Non-pigmented ciliary epithelial cell (primary cell): ENCODE results near the gene RALY.

ENCODE experiments used
- DNase-seq: peaks from one replicate; pipeline ENCODE4 v3.0.0-alpha.2; 2010; ENCODE audit warnings: low read depth

The RALY gene

GRCh38 chr20:34047010-34047687 is 53.4 kb downstream of the RALY start:
- no peak for DNase-seq

DNA sequence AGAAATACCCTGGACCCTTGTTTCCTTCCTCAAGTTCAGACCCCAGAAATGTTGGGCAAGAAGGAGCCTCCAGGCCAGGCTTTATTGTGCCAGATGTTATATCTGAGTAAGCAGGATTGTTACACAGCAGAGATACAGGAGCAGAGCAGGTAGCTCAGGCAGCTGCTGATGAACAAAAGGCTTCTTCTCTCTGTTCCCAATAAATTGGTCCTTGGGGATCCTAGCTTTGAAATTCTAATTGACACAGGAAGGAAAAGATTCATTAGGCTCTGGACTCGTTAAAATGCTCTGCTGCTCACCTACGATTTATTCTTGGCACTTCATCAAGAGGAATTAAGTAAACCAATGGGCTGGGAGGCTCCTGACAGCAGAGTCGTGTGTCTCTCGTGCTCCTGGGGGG is 54.2 kb downstream of the RALY start:
- no peak for DNase-seq

GRCh38 chr20:34049389-34049788 is 55.7 kb downstream of the RALY start:
- DNase-seq: no peak

DNA sequence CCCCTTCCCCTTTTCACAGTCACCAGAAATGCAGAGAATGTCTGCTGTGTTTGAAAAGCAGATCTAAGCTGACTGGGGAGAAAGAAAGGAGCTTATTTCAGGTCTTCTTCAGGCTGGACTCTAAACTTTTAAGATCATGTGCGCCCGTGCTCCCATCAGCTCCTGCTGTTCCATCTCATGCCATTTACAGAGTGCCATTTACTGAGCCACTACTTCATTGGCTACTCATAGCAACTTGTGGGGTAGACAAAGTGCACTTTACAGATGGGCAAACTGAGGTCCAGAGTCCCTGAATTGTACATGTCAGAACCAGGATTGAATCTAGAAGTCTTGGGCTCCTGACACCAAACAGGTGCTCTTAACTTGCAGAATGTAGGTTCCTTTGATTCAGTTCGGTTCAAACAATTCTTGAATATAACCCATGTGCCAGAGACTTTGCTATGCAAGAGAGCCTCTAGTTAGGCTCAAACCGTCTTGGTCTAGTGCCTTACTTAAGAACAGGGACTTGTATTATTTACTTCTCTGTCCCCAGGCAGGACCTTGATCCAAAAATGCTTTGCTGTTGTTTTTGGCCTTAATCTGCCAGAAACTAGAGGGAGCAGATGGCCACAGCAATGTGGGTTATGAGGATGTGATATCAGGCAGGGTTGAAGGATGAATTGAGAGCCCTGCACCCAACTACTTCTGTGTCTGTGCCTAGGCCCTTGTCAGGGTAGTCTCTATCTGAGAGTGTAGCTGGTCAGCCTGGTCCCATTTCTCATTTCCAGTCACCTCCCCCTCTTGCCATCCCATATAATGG is 56.4 kb downstream of the RALY start:
- no peak for DNase-seq

DNA sequence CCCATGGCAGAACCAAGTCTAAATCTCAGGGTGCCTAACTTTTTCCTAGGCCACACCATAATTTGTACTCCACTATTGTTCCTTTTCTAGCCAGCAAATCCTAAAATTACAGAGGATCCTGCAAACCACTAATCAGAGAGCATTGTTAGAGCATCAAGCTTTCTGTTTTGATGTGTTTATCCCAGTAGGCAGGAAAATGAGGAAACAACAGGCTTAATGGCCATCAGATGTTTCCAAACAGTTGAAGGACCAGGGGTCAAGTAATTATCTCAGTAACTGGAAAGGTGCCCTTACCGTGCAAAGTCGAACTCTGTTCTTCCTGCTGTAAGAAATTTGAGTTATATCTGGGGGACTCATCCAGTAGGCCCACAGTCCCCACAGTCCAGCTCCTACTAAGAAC is 58.7 kb downstream of the RALY start:
- no peak for DNase-seq

- no peak for DNase-seq
Measured at GRCh38 chr20:34055290-34055689, 61.6 kb downstream of the RALY start.

GRCh38 chr20:34058831-34059230 is 65.1 kb downstream of the RALY start:
- no peak for DNase-seq

- DNase-seq: no peak
Measured at GRCh38 chr20:34060970-34061369, 67.3 kb downstream of the RALY start.

DNA sequence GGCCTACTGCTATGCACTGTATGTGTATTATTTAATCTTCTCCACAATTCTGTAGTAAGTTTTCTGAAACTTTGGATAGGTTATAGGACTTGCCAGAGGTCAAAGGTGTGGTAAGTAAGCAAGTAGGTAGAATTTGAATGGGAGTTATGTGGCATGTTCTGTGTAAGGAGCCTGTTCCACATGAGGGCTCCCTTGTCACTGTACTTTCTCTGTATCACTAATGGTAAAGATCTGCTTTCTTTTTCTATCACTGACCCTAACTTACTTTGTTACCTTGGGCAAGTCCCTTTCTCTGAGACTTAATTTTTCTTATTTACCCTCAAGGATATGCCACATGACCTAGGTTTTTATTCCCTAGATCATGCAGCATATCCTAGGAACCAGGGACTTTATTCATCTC is 68.0 kb downstream of the RALY start:
- no peak for DNase-seq

DNA sequence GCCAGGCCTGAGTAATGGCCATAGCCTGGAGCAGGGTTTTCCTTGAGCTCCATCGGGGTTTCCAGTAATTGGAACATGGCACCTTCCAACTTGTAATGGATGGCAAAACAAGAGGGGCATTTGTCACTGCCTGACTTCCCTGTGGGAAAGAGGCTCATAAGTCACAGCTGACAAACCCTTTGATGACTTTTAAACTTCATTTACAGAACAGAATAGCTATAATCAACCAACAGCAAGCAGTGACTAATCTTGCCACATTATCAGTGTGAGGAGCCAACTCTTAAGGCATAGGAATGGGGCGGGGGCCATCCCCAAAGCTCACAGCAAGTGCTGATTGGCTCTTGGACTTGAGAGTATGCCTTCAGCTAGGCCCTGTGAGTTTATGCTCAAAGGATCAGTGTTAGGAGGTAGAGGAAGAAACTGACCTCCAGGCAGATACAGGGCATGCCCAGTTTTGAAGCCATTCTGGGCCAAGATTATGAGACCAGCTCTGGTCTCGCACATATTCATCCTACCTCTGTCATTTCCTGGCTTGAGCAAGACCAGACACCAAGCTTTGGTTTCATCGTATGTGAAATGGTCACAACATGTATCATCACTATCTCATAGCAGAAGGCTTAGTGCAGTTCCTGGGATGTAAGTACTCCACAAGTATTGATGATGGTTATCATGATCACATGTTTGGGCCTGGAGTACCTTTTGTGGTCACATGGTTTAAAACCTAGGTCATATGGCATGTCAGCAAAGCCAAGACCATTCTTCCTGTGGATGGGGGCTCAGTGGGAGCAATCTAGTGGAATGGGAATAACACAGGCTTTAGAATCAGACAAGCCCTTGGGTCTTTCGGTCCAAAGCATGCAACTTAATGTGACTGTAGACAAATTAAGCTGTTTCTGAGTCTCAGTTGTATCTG is 69.1 kb downstream of the RALY start:
- DNase-seq: peak; percentile 10

DNA sequence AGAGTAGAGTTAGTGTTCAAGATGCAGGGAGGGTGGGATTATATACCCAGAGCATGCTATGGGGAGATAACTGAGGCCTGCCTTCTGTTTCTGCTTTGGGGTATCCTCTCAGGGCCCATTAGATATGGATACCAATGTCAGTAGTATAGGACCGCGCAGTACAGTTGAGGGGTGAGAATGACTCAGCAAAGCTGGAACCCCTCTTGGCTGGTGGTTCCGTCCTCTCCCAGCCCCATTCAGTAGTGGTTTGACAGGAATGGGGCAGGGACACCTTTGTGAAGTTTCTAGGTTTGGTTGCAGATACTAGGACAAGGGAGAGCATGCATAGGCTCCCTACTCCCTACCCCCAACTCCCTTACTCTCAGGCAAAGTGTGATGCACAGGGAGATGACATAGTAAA is 70.6 kb downstream of the RALY start:
- DNase-seq: no peak

DNA sequence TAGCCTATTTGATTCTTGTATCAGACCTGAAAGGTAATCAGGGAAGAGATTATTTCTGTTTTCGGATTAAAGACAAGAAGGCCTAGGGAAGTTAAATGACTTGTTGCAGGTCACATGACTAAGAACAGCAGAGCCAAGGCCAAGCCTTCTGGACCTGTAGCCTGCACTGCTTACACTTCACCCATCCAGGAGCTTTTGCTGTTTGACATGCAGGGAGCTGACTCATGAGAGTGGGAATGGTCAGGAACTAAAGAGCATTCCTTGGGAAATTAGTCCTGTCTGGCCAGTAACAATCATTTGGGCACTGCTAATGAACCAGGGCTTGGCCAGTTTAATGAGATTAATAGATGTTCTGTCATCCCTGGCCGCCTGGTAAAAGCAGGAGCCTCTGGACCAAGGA is 71.5 kb downstream of the RALY start:
- peak; percentile 34 for DNase-seq

DNA sequence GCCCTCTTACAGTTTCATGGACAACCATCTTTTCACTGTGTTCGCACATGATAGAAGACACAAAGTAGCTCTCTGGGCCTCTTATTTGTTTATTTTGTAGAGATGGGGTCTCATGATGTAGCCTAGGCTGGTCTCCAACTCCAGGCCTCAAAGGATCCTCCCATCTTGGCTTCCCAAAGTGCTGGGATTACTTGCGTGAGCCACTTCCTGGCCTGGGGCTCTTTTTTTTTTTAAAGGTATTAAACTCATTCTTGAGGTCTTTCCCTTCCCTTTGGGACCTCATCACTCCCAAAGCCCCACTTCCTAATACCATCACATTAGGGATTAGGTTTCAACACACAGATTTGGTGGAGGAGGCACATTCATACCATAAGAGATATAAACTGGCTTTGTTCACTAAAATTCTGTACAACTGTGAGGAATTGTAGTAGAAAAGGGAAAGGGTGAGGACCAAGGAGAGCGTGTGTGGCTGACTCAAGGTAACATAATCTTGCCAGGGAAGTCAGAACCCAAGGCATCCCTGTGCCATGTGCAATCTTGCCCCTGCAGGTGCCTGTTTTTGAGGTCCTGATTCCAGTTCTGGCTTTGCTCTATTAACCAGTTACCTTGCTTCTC is 72.9 kb downstream of the RALY start:
- DNase-seq: no peak

- DNase-seq: no peak
Measured at GRCh38 chr20:34068001-34068400, 74.3 kb downstream of the RALY start.

DNA sequence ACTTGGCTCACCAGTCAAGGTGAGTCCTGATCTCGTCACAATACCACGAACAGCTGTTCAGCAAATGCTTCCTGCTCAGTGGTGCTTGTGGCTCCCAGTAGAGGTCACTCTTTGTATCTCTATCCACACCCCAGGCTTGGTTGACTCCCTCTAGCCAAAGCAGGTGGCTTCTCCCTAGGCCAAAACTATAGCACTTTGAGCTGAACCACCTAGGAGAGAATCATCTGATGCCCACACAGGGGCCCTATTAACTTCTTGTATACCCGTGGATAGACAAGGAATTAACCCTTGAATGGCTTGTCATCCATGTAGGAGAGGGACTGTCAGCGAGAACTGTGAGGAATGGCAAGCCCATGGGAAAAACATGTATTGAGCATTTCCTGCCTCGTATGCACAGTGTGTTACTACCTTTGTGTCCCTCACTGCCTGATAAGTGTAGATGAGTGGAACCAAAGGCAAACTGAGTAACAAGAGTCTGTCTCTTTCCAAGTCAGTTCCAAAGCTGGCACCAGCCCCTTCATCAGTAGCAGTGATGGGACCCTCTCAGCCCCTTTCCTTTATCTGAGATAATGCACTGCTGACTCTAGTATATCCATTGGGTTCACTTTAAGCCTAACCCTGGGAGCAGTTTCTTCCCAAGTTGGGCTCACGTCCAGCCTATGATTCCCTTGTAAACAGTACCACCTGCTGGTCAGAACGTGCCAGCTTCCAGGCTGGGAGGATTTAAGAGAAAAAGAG is 75.8 kb downstream of the RALY start:
- DNase-seq: peak; percentile 51

GRCh38 chr20:34070079-34070439 is 76.3 kb downstream of the RALY start:
- DNase-seq: no peak

- no peak for DNase-seq
Measured at GRCh38 chr20:34070859-34071258, 77.1 kb downstream of the RALY start.

DNA sequence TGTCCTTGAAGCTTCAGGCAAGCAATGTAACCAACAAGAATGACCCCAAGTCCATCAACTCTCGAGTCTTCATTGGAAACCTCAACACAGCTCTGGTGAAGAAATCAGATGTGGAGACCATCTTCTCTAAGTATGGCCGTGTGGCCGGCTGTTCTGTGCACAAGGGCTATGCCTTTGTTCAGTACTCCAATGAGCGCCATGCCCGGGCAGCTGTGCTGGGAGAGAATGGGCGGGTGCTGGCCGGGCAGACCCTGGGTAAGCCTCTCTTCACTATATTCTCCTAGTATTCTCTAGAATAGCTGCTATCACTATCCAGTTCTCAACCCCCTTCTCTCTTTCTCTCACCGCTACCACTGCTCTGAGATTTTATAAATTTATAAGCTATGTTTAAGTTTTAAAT is 78.4 kb downstream of the RALY start:
- no peak for DNase-seq

DNA sequence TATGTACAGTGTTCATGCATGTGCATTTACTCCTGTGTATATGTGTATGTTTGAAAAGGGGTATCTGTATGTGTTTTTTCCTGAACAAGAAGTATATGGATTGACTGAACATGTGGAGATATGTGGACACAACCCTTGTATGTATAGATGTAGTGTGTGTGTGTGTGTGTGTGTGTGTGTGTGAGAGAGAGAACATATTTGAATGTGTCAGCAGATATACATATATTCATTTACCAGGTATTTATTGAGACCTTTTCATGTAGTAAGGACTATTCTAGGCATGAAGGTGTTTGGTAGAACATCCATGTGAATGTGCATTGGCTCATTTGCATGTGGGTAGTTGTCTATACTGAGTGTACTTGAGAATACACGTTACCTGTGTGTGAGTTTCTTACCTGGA is 79.1 kb downstream of the RALY start:
- DNase-seq: no peak

DNA sequence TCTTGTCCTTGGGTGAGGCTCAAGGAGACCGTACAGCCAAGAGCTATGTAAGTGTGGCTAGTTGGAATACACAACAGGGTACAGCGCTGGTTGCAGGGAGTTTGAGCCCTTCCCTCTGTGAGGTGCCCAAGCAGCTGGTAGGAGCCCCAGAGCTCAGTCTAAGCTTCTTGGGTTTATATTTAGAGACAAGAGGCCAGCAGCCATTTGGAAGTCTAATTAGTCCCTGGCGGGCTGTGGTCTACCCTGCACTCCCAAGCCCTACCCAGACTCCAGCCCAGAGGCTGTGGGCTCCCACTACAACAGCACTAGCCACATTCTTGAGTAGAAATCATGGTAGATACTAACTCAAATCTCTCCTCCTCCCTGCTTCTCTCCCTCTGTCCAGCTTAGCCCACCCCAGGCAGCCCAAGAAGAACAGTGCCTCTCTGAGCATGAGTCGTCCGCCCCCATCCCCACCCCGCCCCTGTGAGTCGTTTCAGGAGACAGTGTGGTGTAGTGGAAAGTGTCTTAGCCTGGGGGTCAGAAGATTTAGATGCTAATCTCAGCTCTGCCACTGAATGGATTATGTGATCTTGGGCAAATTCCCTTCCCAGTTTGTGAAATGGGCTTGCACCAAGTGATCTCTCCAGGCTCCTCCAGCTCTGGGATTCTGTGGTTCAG is 80.5 kb downstream of the RALY start:
- DNase-seq: no peak

DNA sequence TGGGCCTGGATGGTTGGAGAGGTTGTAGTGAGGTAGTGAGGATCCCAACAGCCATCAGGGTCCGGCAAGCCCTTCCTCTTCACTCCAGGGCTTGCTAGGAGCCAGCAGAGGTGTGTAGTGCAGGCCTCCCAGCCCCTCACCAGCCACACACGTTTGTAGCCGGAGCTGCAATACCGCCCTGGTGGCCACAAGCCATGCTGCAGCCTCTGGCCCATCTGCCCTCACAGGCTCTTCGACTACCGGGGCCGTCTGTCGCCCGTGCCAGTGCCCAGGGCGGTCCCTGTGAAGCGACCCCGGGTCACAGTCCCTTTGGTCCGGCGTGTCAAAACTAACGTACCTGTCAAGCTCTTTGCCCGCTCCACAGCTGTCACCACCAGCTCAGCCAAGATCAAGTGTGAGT is 81.9 kb downstream of the RALY start:
- no peak for DNase-seq
